ENCODE data around the gene GK. TPM values are rescaled to one million over a fixed set of nuclear protein-coding genes. Genes with fewer than 3 reads are reported as not detected.

Gene GK
- total and polyA plus RNA-seq, 2 donors (not counting 3 experiments of a cell fraction or from before 2014, with no cell fraction given), result 2.7 to 7.6 TPM

DNA sequence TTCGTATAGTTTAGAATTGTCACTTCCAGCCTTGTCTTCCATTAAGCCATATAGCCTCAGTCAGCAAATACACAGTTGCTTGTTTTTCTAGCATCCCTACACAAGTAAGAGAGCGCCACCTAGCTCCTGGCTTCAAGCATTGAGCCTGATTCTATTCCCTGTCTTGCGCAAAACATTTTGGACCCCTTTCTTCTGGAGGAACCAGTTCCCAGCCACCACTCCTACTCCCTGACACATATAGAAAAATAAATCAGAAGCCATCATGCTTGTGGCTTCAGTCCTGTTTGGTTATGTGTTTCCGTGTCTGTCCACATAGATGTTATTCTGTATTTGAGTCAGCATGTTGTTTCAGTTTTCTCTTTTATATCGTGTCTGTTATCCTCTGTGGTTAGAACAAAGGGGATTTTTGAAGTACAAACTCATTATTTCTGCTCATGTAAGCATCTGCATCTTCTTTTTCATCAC, 59.9 kb downstream of the GK start:
- dilution Hi-C loops (cut with MboI; ENCODE audit: extremely low pct_ligation_motif_present, low sequenced_read_pairs), result no loop called here
- intact Hi-C loops (cut with micrococcal nuclease), result loop anchor here (1.0 to 2.0 kb wide), 3 partner anchors 78 to 570 kb away; no protein-coding TSS in a partner anchor
- H3K36me3 ChIP-seq (ENCODE audit: control insufficient read depth in 2 of 2, extremely low read depth in 1 of 2, insufficient read depth in 2 of 2, low read length in 2 of 2), result no peaks in the 10 kb centered on the region

DNA sequence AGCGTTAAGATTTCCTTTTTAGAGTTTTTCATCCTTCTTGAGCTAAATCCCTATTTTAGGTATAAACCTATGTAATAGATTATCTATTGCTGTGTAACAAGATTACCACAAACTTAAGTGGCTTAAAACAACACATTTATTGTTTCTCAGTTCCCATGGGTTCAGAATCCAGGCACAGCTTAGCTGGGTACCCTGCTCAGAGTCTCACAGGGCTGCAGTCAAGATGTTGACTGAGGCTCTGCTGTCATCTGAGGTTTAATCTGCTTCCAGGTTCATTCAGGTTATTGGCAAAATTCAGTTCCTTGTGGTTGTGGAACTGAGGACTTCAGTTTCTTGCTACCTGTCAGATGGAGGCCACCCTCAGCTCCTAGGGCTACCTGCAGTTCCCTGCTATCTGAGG, 60.9 kb downstream of the GK start:
- Histone ChIP-seq H2AFZ (ENCODE audit: low read depth, low read length) (no peak overlapping the region), H3K9ac (replicated peaks; ENCODE audit: extremely low read depth, insufficient read depth, low read length) (no peak overlapping the region), H3K9me3 (replicated peaks; ENCODE audit: control insufficient read depth, insufficient read depth, low read length) (no peaks in the 10 kb centered on the region), H4K20me1 (replicated peaks; ENCODE audit: control insufficient read depth, extremely low read depth, insufficient read depth, low read length) (no peaks in the 10 kb centered on the region), H3K4me2 (ENCODE audit: insufficient read depth, low read length) (no peak overlapping the region), H3K4me3 (replicated peaks in 1 of 3; ENCODE audit: insufficient read depth in 1 of 3, low read depth in 1 of 3, low read length in 3 of 3) (no peak overlapping the region), H3K79me2 (ENCODE audit: control insufficient read depth, insufficient read depth, low read length) (no peaks in the 10 kb centered on the region), H3K27me3 (ENCODE audit: control insufficient read depth in 2 of 2, insufficient read depth in 2 of 2, low read length in 2 of 2) (no peaks in the 10 kb centered on the region), H3K4me1 (ENCODE audit: control insufficient read depth, extremely low read depth, insufficient read depth, low read length) (no peaks in the 10 kb centered on the region), H3K27ac (ENCODE audit: insufficient read depth, low read depth, low read length) (no peak overlapping the region), H3K36me3 (ENCODE audit: control insufficient read depth in 2 of 2, extremely low read depth in 1 of 2, insufficient read depth in 2 of 2, low read length in 2 of 2) (no peaks in the 10 kb centered on the region), H3K9me1 (replicated peaks; ENCODE audit: control insufficient read depth, extremely low read depth, insufficient read depth, low read length) (no peaks in the 10 kb centered on the region)
- no TSS peak for BruUV-seq (replicated peaks)
- dilution Hi-C loops (cut with MboI; ENCODE audit: extremely low pct_ligation_motif_present, low sequenced_read_pairs) (no loop called here), intact Hi-C loops (cut with micrococcal nuclease) (no loop called here)
- ChIA-PET POLR2A (no interaction called here), CTCF (interaction anchor here (0.9 to 5.6 kb wide), 4 partner anchors 9 to 143 kb away, joined by 3 to 30 read pairs (median 8); no protein-coding TSS in a partner anchor)
- FAIRE-seq (no peak), DNase-seq (ENCODE audit: low read depth, low spot score) (no peak)
- TF ChIP-seq GATA2 (IDR thresholded peaks at IDR 0.05; ENCODE audit: insufficient read depth, insufficient read length, low read depth, low read length), result no peak
- no peak for TF ChIP-seq JUN (IDR thresholded peaks at IDR 0.05; ENCODE audit: borderline replicate concordance, insufficient read depth, insufficient read length, low read depth)
- TF ChIP-seq POLR2AphosphoS5 (IDR thresholded peaks at IDR 0.05; ENCODE audit: insufficient read depth, low read depth, low read length), result no peak
- TF ChIP-seq POLR2A (IDR thresholded peaks at IDR 0.05; ENCODE audit: low read depth, low read length), result no peak
- TF ChIP-seq FOS (IDR thresholded peaks at IDR 0.05; ENCODE audit: borderline replicate concordance, insufficient read depth, low read length), result no peak

More for the DNA sequence above, 59.9 kb downstream of the GK start:
- no peak overlapping the region for H3K27ac ChIP-seq (ENCODE audit: insufficient read depth, low read depth, low read length)
- H3K9ac ChIP-seq (replicated peaks; ENCODE audit: extremely low read depth, insufficient read depth, low read length), result no peak overlapping the region
- no peak overlapping the region for H3K4me2 ChIP-seq (ENCODE audit: insufficient read depth, low read length)
- H3K9me3 ChIP-seq (replicated peaks; ENCODE audit: control insufficient read depth, insufficient read depth, low read length), result no peaks in the 10 kb centered on the region
- no peaks in the 10 kb centered on the region for H3K4me1 ChIP-seq (ENCODE audit: control insufficient read depth, extremely low read depth, insufficient read depth, low read length)
- H4K20me1 ChIP-seq (replicated peaks; ENCODE audit: control insufficient read depth, extremely low read depth, insufficient read depth, low read length), result no peaks in the 10 kb centered on the region
- POLR2A ChIA-PET, result no interaction called here
- H3K27me3 ChIP-seq (ENCODE audit: control insufficient read depth in 2 of 2, insufficient read depth in 2 of 2, low read length in 2 of 2), result no peaks in the 10 kb centered on the region
- H2AFZ ChIP-seq (ENCODE audit: low read depth, low read length), result no peak overlapping the region
- FAIRE-seq (peak; percentile 90), DNase-seq (ENCODE audit: low read depth, low spot score) (peak; percentile 45)
- no TSS peak for BruUV-seq (replicated peaks)
- CTCF ChIA-PET, result interaction anchor here (1.5 to 5.6 kb wide), 4 partner anchors 78 to 142 kb away, joined by 7 to 30 read pairs (median 14); no protein-coding TSS in a partner anchor
- TF ChIP-seq, protein P1, sequence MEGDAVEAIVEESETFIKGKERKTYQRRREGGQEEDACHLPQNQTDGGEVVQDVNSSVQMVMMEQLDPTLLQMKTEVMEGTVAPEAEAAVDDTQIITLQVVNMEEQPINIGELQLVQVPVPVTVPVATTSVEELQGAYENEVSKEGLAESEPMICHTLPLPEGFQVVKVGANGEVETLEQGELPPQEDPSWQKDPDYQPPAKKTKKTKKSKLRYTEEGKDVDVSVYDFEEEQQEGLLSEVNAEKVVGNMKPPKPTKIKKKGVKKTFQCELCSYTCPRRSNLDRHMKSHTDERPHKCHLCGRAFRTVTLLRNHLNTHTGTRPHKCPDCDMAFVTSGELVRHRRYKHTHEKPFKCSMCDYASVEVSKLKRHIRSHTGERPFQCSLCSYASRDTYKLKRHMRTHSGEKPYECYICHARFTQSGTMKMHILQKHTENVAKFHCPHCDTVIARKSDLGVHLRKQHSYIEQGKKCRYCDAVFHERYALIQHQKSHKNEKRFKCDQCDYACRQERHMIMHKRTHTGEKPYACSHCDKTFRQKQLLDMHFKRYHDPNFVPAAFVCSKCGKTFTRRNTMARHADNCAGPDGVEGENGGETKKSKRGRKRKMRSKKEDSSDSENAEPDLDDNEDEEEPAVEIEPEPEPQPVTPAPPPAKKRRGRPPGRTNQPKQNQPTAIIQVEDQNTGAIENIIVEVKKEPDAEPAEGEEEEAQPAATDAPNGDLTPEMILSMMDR (IDR thresholded peaks at IDR 0.05; ENCODE audit: extremely low read depth in 1 of 2, insufficient read depth in 1 of 2, low read depth in 1 of 2, low read length in 2 of 2), result peak; percentile 40 to 56
- TF ChIP-seq MYC (IDR thresholded peaks at IDR 0.05; ENCODE audit: low read depth, low read length), result no peak
- no peaks in the 10 kb centered on the region for H3K79me2 ChIP-seq (ENCODE audit: control insufficient read depth, insufficient read depth, low read length)
- H3K4me3 ChIP-seq (replicated peaks in 1 of 3; ENCODE audit: insufficient read depth in 1 of 3, low read depth in 1 of 3, low read length in 3 of 3), result no peak overlapping the region
- no peaks in the 10 kb centered on the region for H3K9me1 ChIP-seq (replicated peaks; ENCODE audit: control insufficient read depth, extremely low read depth, insufficient read depth, low read length)
